Stimulated activated CD4-positive, alpha-beta T cell treated with anti-CD3 and anti-CD28 coated beads, TNF-alpha, amount 100 ng/mL, for 1 hour (primary cell): ENCODE results near the gene MARCHF3.
"Not testable (repeated sequence)": the region's sequence is repeated elsewhere in the genome, so short reads cannot be mapped to it uniquely, and the experiment has no call there.

Experiments used
- DNase-seq, 3 donors: peaks; one replicate each; pipeline ENCODE4 v3.0.0-alpha.2; 2020; ENCODE audit warnings: low read depth in 3 of 3, low spot score in 1 of 3

Gene MARCHF3

DNA sequence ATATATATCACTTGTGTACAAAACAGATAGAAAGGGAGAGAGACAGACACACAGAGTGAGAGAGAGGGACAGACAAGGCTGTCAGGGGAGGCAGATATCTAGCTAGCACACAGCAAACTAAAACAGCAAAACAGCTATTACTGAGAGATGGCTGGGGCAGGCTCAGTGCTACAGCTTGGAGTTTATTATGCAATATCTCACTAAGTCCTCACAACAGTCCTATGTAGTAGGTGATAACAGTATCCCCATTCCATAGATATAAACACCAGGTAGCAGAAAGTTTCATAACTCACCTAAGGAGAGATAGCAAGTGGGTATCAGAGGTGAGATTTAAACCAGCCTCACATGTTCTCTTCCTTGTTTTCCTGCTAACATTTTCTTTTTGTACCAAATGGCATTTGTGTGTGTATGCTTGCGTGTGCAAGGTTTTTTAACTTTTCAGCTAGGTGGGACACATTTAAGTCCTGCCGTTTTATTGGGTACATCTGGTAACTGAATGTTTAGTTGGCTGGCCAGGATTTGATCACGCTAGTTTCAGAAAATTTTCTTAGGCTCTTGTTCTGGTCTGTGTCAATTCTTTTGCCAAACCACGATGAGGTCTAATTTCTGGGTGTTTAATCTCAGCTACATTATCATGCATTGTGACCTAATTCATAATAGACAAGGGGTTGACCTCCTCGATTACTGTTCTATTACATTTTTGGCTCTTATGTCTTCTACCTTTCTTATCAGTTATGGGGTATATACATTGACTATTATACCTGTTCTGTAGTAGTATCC is 148.3 kb downstream of the MARCHF3 start:
- no peak for DNase-seq

DNA sequence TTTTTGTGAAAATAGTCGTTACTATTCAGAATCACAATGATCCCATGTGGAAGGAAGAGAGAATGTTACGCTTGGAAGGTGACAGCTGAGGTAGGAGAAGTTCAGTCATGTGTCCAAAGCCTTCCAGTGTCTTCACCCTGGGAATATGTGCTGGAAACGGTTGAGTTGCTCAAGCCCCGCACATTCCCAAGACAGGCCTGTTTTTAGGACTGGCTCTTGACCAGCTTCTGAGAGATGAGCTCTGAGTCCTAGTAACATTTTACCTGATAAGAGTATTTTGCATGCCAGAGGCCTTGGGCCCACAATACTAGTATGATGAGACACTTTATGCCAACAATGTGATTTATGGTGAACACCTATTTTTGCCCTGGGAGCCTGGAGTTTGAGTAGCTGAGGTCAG is 151.7 kb downstream of the MARCHF3 start:
- DNase-seq = no peak

DNA sequence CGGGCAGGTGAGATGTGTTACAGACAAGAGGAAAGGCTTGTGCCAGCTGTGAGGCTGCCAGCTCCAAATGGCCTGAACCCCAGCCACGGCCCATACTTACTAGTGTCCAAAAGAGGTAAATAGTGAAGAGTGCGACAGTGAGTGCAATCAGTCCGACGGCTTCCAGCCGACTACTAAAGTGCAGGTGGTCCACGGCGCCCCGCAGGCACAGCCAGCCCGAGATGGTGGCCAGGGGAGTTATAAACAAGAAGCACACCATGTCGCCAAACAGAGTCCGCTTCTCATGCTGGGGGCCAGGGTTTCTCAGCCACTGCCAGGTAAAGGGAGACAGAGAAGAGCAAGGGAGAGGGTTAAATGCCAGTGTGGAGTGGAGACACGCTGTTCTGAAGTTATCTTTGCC is 152.3 kb downstream of the MARCHF3 start:
- no peak for DNase-seq

DNA sequence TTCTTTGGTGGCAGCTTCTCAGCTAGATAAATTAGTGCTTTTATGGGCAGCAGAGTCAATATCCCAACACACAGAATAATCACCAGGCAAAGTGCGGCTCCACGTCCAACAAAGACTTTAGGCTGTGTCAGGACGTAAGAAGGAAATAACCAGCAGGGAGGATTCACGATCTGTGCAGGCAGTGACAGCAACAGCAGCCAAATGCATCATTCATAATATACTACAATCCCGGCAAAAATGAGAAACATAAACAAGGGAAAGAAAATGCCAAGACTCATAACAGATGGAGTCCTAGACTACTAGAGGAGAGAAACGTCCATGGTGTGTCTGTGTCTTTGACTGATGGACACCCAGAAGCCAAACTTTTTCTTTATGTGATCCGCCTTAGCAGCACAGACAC is 152.8 kb downstream of the MARCHF3 start:
- no peak for DNase-seq

DNA sequence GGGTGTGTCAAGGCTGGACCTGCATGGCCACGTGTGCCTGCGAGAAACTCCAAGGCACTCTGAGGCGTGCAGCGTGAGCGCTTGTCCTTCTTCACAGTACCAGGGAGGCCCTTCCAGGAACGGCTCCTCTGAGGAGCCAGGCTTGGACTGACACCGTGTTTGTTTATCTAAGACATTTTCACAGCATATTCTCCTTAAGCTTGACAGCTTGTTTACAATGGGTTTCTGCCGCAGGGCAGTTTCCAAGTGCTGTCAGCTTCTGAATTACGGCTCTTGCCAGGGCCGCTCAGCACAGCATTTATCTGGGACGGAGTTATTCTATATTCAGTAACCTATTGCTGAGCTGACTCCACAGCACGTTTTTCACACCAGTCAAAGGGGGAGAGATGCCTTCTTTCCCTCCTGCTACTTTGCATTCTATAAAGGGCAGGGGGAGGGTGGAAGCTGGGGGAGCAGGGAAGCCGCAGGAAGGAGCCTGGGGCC is 155.0 kb downstream of the MARCHF3 start:
- no peak for DNase-seq

DNA sequence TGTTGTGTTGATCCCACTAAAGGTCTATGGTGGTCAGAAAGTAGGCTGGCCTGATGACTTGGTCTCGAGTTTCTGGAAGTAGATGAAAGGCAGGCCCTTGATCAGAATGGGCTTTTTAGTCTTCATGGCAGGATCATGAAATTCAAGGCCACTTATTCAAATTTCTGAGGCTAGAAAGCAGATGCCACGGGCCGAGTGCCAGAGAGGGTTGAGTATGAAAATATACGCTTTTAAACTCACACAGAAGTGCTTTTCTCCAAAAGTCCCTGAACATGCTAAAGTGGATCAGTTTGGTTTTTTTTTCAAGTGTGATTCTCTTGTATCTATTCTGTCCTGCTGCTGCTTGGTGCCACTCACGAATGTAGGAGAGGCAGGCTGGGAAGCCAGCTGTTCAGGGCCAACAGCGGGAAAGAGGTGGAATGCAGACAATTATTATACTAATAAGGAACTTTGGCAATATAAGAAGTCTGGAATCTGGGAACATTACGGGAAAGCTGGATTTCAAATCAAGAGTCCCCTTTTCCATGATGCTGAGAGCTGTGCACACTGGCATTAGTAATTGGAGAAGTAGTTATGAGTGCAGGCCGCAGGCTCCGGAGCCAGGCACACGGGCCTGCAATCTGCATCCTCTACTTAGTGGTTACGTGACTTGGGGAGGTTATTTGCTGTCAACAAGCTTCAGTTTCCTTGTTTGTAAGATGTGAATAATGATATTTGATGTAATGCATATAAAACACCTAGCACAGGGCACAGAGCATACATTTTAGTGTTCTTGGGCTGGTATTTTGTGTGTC is 157.6 kb downstream of the MARCHF3 start:
- DNase-seq = no peak

DNA sequence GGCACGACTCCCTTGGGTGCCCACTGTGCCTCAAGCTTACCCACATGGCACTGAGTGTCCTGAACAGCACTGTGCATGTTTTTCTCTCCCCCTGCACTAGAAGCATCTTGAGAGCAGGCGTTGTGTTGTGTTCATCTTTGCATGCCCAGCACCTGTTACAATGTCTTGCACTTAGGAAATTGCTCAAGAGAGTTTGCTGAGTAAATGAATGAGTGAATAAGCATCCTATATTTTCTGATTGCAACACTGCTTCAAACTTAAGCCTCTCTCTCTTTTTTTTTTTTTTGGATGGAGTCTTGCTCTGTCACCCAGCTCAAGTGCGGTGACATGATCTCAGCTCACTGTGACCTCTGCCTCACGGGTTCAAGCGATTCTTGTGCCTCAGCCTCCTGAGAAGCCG is 158.9 kb downstream of the MARCHF3 start:
- no peak for DNase-seq

DNA sequence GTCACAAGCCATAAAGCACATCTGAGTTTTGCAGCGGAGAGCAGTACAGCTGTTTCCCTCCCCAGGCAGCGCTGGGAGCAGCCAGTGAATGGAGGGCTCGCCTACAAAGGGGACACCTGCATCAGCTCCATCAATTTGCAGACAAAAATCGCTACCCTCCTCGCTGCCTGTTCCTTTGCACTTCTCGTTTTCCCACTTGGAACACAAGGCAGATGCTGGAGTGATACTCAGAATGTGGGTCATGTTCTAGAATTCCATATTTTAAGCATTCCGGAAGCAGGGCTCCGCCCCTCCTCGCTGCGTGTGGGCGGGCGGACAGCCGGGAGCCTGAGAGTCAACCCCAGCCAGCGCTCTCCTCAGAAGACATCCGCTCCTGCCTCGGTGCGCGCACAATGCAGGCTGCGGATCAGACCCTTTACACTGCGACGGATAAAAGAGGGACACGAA is 161.3 kb downstream of the MARCHF3 start:
- no peak for DNase-seq

DNA sequence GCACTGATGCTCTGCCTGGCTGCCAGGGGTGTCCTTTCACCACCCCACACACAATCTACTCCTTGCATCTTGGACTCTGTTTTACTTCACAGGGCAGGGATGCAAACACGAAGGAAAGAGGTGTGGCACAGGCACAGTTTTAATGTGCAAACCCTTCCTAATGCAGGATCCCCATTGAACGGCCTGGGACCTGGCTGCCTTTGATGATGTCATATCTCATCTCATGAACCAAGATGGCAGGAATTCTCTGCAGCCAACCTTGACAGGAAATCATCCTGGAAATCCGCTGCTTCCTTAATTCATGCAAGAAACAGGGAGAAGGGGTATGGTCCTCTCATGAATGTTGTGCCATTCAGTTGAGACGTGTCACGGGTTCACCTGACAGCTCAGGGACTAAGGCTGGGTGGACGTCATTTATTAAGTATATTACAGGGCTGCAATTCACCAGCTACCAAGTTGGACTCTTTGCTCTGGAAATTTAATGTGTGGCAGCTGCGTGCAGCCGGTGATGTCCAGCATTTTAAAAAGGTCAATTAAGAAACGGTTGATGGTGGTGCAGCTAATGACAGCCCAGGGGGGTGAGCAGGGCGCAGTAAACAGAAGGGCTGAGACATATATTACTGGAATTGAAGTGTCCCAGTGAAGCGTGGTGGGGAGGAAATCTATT is 161.9 kb downstream of the MARCHF3 start:
- no peak for DNase-seq

DNA sequence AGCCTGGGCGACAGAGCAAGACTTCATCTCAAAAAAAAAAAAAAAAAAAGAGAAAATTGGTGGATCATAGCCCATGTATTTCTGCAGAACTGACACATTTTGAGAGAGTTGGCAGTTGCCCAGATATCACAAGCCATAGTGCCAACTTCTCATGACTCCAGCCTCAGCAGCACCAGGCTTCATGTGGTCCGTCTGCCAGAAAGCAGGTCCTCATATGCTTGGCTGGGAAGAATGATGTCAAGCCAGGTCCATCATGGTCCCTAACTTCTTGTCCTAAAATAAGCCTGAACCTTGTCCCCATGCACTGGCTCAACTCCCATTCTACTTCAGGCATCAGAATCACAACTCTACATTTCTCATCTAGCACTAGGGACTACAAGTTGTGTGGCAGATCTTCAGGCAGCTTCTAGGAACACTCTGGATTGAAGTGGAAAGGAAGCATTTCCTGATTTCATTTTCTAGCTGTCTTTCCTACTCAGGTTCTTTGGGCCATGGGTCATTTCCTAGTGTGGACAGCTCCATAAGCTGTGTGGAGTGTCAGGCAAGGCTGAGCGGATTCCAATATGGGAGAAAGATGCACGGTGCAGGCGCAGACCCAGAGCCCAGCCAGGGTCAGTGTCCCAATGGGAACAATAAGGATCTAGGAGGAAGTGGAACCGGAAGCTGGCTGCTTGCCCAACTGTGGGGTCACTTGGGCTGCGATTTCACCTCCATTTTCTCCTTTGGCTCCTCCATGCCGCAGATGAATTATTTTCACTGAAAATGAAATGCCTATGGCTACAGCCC is 163.3 kb downstream of the MARCHF3 start:
- no peak for DNase-seq

DNA sequence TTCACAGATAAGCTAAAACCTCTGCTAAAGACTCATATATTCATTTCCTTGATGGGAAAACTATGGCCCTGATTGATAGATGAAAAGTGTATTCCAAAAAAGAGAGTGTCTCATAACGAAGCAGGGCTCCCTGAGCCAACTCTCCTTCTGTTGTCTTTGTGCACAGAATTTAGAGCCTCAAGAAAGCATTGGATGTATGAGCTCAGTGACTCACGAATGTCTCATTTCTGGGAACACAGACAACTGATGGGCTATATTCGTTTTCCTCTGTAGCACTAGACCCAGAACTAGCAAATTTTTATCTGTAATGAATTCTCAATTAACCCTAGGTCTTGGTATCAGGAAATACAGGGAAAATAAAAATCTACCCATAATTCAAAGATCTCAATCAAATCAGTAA is 165.1 kb downstream of the MARCHF3 start:
- DNase-seq = no peak

DNA sequence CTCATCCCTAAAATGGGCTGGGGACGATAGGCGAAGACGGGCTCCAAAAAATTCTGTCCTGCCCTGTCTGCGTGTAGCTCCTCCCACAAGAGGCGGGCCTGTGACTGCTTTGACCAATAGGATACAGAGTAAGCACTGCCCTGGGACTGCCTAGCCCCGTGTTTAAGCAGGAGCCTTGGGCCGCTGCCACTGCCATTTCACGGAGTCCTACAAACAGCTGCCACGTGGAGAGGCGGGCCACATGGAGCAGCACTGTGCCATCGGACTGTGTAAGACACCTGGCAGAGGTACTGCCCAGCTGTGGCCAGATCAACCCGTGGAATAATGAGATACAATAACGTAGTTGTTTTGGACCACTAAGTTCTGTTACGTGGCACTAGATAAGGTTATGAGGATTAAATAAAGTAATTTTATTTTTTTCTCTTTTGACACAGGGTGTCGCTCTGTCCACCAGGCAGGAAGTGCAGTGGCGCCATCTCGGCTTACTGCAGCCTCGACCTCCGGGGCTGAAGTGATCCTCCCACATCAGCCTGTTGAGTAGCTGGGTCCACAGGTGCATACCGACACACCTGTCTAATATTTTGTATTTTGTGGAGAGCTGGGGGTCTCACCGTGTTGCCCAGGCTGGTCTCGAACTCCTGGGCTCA is 166.2 kb downstream of the MARCHF3 start:
- DNase-seq = no peak

DNA sequence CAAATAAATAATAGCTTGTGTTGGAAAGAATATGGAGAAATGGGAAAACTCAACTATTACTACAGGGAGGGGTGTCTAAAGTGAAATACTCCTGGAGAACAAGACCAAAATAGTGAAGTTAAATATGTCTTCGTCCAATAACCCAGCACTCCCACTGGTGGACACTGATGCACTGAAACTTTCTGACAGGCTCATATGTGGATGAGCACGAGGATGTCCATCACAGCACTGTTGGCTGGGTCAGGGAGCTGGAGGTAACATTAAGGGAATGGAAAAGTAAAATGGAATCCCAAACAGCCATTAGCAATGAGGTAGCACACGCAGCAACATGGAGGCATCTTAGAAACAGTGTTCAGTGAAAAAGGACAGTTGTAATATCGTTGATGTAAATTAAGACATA is 167.0 kb downstream of the MARCHF3 start:
- no peak for DNase-seq

DNA sequence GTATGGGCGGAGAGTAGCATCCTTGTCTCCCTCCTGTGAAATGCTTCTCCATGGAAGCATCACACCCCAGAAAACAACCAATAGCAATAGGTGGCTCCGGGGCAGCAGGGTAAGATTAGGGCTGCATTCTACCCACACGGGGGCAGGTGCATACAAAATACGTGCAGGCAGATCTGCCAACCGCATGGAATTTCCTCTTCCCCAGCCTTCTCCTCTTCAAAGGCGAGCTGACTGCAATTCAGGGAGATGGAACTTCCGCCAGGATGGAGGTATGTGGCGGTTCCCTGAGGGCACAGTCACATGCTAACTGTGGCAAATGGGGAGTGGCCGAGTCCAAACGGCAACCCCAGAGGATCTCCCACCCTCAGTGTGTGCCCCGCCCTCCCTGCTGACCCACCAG is 171.9 kb downstream of the MARCHF3 start:
- DNase-seq = no peak

DNA sequence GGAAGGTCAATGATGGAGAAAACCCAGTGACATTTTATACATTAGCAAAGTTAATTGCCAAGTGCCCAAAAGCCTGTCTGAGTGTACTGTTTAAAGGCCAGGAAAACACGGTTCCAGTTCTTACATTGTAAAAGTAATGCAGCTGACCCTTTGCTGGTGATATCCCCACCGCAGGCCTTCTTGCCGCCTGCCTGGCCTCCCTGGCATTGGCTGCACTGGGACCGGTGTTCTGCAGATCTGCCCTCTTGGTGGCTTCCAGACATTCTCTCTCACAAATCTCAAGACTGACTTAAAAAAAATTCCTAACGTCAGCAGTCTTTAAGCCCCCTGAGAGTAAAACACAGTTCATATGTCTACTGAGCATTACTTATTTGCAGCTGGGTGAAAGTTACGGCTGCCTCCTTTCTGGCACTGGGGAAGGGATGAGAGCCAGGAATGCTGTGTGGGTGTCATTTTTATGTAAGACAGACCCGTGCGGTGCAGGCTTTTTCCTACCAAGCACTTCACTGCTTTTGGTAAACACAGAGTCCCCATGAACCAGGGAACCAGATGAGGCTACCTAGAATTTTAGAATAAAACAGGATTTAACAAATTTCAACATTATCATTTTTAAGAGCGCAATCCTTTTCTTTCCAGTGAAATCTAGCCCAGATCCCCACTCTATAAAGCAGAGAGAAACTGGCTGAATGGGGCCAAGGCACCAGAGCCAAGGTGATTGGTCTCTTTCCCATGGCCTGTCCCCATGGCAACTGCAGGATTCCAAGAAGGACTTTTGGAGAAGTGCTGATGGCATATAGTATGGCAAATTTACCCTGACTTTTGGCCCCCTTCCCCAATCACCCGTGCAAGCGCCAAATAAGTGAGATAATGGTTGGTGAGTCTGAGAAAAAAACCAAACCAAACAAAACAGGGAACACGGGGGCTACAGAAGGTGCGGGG is 172.6 kb downstream of the MARCHF3 start:
- no peak for DNase-seq

DNA sequence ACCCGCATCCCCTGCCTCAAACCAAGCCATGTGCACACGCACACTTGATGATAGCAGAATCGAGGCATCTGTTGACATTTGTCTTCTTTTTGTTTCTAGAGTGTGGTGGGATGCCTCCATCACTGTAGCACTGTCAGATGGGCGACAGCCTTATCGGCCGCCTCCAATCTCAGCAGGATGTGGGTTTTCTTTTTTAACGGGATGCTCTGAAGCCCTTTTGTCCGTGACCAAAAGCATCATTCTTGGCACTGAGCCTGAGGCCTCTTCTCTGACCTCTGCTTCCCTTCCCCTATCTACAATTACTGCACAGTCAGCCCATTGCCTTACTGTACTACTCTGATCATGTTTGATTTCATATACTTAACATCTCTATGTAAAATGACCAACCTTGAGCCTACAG is 175.1 kb downstream of the MARCHF3 start:
- DNase-seq = no peak

DNA sequence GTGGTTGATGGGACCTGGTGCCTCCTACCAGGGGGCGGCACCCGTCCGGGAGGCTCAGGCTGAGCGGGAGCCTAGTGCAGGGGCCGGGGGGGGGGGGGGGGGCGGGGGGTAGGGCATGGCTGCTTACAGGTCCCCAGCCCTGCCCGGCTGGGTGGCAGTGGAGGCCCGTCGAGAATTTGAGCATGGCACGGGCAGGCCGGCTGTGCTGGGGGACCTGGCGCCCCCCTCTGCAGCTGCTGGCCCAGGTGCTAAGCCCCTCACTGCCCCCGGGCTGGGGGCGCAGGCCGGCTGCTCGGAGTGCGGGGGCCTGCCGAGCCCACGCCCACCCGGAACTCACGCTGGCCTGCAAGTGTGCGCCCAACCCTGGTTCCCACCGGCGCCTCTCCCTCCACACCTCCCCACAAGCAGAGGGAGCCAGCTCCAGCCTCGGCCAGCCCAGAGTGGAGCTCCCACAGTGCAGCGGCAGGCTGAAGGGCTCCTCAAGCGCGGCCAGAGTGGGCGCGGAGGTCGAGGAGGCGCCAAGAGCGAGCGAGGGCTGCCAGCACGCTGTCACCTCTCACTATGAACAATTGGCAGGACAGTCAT is 175.7 kb downstream of the MARCHF3 start:
- no peak for DNase-seq

DNA sequence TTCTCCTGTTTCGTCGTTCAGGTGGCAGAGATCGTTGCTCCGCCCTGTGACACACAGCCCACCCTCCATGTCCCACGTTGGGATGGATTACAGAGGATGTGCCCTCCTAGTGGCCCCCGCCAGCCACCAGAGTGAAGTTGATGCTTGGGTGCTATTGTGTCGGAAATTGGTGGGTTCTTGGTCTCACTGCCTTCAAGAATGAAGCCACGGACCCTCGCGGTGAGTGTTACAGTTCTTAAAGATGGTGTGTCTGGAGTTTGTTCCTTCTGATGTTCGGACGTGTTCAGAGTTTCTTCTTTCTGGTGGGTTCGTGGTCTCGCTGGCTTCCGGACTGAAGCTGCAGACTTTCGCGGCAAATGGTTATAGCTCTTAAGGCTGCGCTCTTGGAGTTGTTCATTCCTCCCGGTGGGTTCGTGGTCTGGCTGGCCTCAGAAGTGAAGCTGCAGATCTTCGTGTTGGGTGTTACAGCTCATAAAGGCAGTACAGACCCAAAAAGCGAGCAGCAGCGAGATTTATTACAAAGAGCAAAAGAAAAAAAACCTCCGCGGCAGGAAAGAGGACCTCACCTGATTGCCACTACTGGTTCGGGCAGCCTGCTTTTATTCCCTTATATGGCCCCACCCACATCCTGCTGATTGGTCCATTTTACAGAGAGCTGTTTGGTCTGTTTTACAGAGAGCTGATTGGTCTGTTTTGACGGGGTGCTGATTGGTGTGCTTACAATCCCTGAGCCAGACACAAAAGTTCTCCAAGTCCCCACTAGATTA is 176.6 kb downstream of the MARCHF3 start:
- DNase-seq = not testable (repeated sequence)
